GM18909 (cell line): ENCODE measurements around the gene TSHZ2.

ENCODE experiments used
- ATAC-seq: cut with Tn5 transposase; IDR thresholded peaks from one replicate; pipeline ENCODE4 v1.9.1; 2021; ENCODE audit warnings: mild to moderate bottlenecking; ENCODE audit not compliant: unreplicated experiment, poor library complexity

The TSHZ2 gene

GRCh38 chr20:53258741-53259140 is 286.6 kb downstream of the TSHZ2 start:
- no peak for ATAC-seq

GRCh38 chr20:53260168-53260567 is 288.0 kb downstream of the TSHZ2 start:
- ATAC-seq = no peak

GRCh38 chr20:53260591-53260990 is 288.4 kb downstream of the TSHZ2 start:
- ATAC-seq = no peak

GRCh38 chr20:53262365-53262764 is 290.2 kb downstream of the TSHZ2 start:
- no peak for ATAC-seq

GRCh38 chr20:53263554-53264438 is 291.6 kb downstream of the TSHZ2 start:
- ATAC-seq = no peak

GRCh38 chr20:53264604-53265003 is 292.4 kb downstream of the TSHZ2 start:
- ATAC-seq = no peak

- ATAC-seq = no peak
Measured at GRCh38 chr20:53265304-53265875, 293.2 kb downstream of the TSHZ2 start.

- ATAC-seq = no peak
Measured at GRCh38 chr20:53269380-53269779, 297.2 kb downstream of the TSHZ2 start.

GRCh38 chr20:53270792-53271375 is 298.7 kb downstream of the TSHZ2 start:
- ATAC-seq = no peak

GRCh38 chr20:53274365-53274764 is 302.2 kb downstream of the TSHZ2 start:
- no peak for ATAC-seq

GRCh38 chr20:53274807-53275206 is 302.6 kb downstream of the TSHZ2 start:
- no peak for ATAC-seq

- no peak for ATAC-seq
Measured at GRCh38 chr20:53276143-53276542, 304.0 kb downstream of the TSHZ2 start.

GRCh38 chr20:53278555-53278954 is 306.4 kb downstream of the TSHZ2 start:
- no peak for ATAC-seq

- ATAC-seq = no peak
Measured at GRCh38 chr20:53279735-53280134, 307.6 kb downstream of the TSHZ2 start.

- ATAC-seq = no peak
Measured at GRCh38 chr20:53281557-53282117, 309.5 kb downstream of the TSHZ2 start.

- no peak for ATAC-seq
Measured at GRCh38 chr20:53282217-53282955, 310.2 kb downstream of the TSHZ2 start.

GRCh38 chr20:53283011-53283410 is 310.9 kb downstream of the TSHZ2 start:
- no peak for ATAC-seq

GRCh38 chr20:53283597-53283996 is 311.4 kb downstream of the TSHZ2 start:
- no peak for ATAC-seq

- ATAC-seq = no peak
Measured at GRCh38 chr20:53284256-53284655, 312.1 kb downstream of the TSHZ2 start.

GRCh38 chr20:53284696-53285095 is 312.5 kb downstream of the TSHZ2 start:
- no peak for ATAC-seq
